Colonic mucosa (tissue), 4 donors: Measurements from ENCODE around the gene EPS8. TPM values are rescaled to one million over a fixed set of nuclear protein-coding genes. Genes with fewer than 3 reads are reported as not detected.

Source experiments
- DNase-seq: peaks from one replicate; pipeline ENCODE4 v3.0.0-alpha.2; 2020
- H3K27ac ChIP-seq: fragments of 200-600 bp; one replicate; pipeline ENCODE4 v1.8.0; 2021
- H3K27me3 ChIP-seq: fragments of 200-600 bp; one replicate; pipeline ENCODE4 v1.8.0; 2021
- H3K36me3 ChIP-seq: fragments of 200-600 bp; one replicate; pipeline ENCODE4 v1.8.0; 2021
- H3K4me1 ChIP-seq: fragments of 200-600 bp; one replicate; pipeline ENCODE4 v1.8.0; 2021; ENCODE audit warnings: mild to moderate bottlenecking
- H3K4me3 ChIP-seq: fragments of 200-600 bp; one replicate; pipeline ENCODE4 v1.8.0; 2021
- H3K9ac ChIP-seq, 2 donors: one replicate each; pipeline ENCODE4 v1.7.0; 2013; ENCODE audit warnings: control low read depth in 2 of 2, low read depth in 2 of 2, low read length in 2 of 2
- H3K9me3 ChIP-seq: fragments of 200-600 bp; one replicate; pipeline ENCODE4 v1.8.0; 2021
- CTCF ChIP-seq: fragments of 200-600 bp; IDR thresholded peaks from one replicate; pipeline ENCODE4 v1.8.0; 2022; ENCODE audit warnings: antibody characterized with exemption, mild to moderate bottlenecking
- intact Hi-C: fragments of 100-400 bp; cut with DNase I; formaldehyde crosslinking; loops from one replicate; pipeline ENCODE4 v1.14.1; 2022
- total RNA-seq, 2 donors: library from RNA; stranded (reverse); fragmentation: NEBNext Ultra II Directional in 1 of 2; extraction: Animal tissue kit (Norgen Biotek cat#: 25700) in 1 of 2; gene quantifications; one replicate each; pipeline ENCODE4 v1.2.1, GENCODE V29; 2021
- donor health status: healthy.
- donor health status: DM: no; HTN: no; CAD: no.
- donor health status: DM: no; HTN: no; CAD: no.

Gene EPS8
- 100 to 1,000 TPM in 1 of 2 donors, 10 to 100 TPM in 1; 93.7 to 161 TPM for total RNA-seq

- no peaks in the 10 kb centered on the region for H3K27me3 ChIP-seq
- H3K36me3 ChIP-seq: no peaks in the 10 kb centered on the region
- H3K4me3 ChIP-seq: peak within 1 kb of the TSS; percentile 60
- intact Hi-C loops: loop anchor here (5.0 to 10.0 kb wide), 2 partner anchors 75 to 187 kb away; no protein-coding TSS in a partner anchor
- H3K9ac ChIP-seq: peak within 1 kb of the TSS; percentile 78 to 79
- H3K27ac ChIP-seq: peak within 1 kb of the TSS; percentile 88
- DNase-seq: peak; percentile 93
- H3K4me1 ChIP-seq: no peaks in the 10 kb centered on the region
- TF ChIP-seq CTCF: no peak
- H3K9me3 ChIP-seq: no peaks in the 10 kb centered on the region
Measured at GRCh38 chr12:15789220-15790171, at the start of gene EPS8. Gene EPS8 (minus strand): TSS chr12:15789388. CDS start chr12:15682951, 106,437 bp downstream.

DNA sequence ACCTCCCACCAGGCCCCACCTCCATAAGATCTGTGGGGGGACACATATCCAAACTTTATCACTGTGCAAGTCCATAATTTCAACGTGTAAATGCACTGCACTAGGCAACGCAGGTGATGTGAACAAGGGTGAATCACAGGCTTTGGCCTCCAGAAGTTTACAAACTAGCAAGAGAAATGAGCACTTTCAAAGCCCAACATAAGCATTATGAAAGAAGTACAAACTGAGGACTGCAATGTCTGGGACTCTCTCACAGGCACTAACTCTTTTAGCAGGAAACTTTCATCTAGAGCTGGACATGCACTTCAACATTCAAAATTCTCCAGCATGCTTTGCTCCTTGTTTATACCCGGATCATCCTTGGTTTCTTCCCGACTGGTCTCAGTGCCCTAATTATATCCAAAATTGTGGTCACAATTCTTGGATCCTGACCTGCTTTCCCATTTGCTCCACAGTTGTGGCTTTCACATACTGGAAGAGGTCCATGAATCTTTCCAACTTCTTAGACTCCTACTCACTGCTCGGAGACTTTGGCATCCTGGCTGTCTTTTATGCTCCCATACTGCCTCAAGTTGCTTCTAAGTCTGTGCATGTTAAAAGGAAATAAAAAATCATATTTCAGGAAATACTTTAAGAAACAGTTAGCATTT, 48.1 kb upstream of the EPS8 start:
- no peak for DNase-seq
- Histone ChIP-seq H3K27ac (no peak overlapping the region), H3K4me1 (no peaks in the 10 kb centered on the region), H3K9me3 (no peaks in the 10 kb centered on the region), H3K9ac (no peak overlapping the region), H3K27me3 (no peaks in the 10 kb centered on the region), H3K36me3 (no peaks in the 10 kb centered on the region), H3K4me3 (no peak overlapping the region)
- TF ChIP-seq CTCF: no peak
- intact Hi-C loops: no loop called here

DNA sequence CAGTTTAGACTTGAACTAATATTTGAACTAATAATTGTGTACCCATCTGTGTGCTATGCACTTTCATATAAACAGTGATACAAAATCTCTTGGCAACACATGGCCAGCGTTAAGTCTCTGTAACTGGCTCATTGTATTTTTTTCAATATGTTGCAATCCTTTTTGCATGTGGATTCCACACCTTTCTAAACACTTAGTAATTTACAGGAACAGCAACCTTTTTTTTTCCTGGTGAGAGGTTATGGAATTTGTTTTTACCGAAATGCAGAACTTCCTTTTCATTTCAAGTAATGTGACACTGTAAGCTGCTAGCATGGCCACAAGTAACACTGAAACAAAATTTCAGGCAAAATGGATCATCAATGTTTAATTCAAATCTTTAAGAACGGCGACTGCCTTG, 45.4 kb upstream of the EPS8 start:
- Histone ChIP-seq H3K4me1 (no peaks in the 10 kb centered on the region), H3K9me3 (no peaks in the 10 kb centered on the region), H3K36me3 (no peaks in the 10 kb centered on the region), H3K9ac (no peak overlapping the region), H3K27me3 (no peaks in the 10 kb centered on the region), H3K4me3 (no peak overlapping the region), H3K27ac (no peak overlapping the region)
- DNase-seq: no peak
- intact Hi-C loops: no loop called here
- TF ChIP-seq CTCF: no peak

- TF ChIP-seq CTCF: no peak
- H3K9ac ChIP-seq: no peak overlapping the region
- H3K4me1 ChIP-seq: no peaks in the 10 kb centered on the region
- no peak overlapping the region for H3K4me3 ChIP-seq
- no peak overlapping the region for H3K27ac ChIP-seq
- no peaks in the 10 kb centered on the region for H3K27me3 ChIP-seq
- H3K36me3 ChIP-seq: no peaks in the 10 kb centered on the region
- H3K9me3 ChIP-seq: no peaks in the 10 kb centered on the region
- intact Hi-C loops: no loop called here
- no peak for DNase-seq
Measured at GRCh38 chr12:15831315-15831978, 42.3 kb upstream of the EPS8 start.

DNA sequence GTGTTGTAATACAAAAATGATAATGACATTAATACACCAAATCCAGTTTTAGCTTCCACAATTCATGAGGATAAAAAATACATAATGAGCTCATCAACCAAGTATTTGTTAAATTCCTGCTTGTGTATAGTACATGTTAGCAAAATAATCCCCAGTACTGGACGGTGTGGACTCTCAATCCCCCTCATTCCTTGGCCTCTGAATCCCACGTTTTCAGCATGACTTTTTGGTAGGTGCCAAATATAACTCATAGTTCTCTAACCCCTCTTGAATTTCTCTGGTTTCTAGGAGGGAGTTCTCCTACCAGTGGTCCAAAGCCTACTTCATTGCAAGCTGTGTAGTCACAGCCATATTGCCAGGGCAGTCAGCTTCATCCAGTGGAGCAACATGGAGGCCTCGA, 41.4 kb upstream of the EPS8 start:
- intact Hi-C loops: no loop called here

More for the DNA sequence above, 41.4 kb upstream of the EPS8 start:
- no peaks in the 10 kb centered on the region for H3K27me3 ChIP-seq
- H3K4me1 ChIP-seq: no peaks in the 10 kb centered on the region
- H3K9ac ChIP-seq: no peak overlapping the region
- no peak for TF ChIP-seq CTCF
- H3K9me3 ChIP-seq: no peaks in the 10 kb centered on the region
- no peak for DNase-seq
- H3K4me3 ChIP-seq: no peak overlapping the region
- no peaks in the 10 kb centered on the region for H3K36me3 ChIP-seq
- H3K27ac ChIP-seq: no peak overlapping the region
